SKM-1 (cell line): ENCODE results near the gene FAM171A2.
"Not testable (repeated sequence)": the region's sequence is repeated elsewhere in the genome, so short reads cannot be mapped to it uniquely, and the experiment has no call there.

ENCODE experiments used
- DNase-seq: peaks from one replicate; lab custom pipeline; 2025; ENCODE audit not compliant: unreplicated experiment; lab: John Stamatoyannopoulos, UW

Gene FAM171A2

DNA sequence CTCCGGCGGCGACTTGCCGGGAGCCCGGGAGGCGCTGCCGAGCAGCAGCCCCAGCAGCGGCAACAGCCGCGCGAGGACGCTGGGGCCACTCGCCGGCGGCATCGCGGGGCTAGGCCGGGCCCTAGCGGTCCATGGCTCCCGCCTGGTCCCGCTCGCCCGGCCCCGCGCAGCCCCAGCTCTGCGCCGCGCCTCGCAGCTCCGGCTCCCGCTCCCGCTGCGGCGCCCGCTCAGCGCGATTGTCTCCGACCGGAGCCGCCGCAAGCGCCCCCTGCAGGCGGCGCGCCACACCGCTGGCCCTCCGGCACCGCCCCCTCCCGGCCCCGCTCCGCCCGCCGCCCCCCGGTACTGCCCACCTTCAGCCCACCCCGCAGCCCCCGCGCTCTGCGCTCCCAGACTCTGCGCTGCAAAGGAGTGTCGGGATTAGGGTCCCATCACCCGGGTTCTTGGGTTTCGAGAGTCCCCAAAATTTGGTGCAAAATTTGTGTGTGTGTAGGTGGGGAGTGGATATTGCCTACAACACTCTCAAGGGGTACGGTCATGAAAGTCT lies at the start of gene FAM171A2:
TSS of gene FAM171A2 (minus strand) at position 241 of the 547 bp plus-strand sequence. CDS start at position 102, 139 bp downstream.
- DNase-seq = peak; percentile 34

DNA sequence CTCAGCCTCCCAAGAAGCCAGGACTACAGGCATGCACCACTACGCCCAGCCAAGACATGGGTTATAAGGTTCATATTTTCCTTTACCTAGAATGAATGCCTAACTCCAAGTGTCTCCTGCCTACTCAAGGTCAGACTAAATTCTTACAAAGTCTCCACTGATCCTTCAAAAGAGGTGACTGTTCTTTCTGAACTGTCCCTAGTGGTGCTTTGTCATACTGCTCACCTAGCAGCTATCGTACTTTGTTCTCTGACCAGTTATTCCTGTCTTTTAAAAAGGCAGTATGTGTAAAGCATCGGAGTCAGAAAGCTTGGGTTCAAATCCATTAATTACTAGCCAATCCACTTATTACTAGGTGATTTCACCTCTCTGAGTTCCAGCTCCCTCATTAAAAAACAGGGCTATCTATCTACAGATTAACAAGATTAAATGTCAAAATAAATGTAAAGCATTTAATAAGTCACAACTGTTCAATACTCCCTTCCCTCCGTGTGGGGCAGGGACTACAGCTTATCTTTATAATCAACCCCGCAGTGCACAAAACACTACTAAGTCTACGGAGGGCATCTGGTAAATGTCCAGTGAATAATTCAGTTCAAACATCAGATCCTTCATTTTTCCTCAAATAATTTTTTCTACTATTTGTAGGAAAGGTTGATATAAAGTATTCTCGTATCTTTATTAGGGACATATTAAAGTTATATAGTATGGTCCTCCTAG lies 45.8 kb upstream of the FAM171A2 start:
- no peak for DNase-seq

DNA sequence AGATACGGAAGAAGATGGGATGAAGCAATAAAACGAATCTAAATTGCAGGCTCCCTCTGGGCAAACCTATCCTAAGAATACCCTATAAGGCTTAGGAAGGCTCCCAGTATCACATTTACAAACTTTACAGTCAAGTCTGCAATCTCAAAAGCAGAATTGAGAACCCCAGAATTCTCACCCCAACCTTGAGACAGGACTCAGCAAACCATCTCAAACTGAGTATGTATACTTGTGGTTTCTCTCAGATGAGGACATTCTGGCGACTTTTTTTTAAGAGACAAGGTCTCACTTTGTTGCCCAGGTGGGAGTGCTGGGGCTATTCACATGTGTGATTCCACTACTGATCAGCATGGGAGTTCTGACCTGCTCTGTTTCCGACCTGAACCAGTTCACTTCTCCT lies 45.1 kb upstream of the FAM171A2 start:
- no peak for DNase-seq

DNA sequence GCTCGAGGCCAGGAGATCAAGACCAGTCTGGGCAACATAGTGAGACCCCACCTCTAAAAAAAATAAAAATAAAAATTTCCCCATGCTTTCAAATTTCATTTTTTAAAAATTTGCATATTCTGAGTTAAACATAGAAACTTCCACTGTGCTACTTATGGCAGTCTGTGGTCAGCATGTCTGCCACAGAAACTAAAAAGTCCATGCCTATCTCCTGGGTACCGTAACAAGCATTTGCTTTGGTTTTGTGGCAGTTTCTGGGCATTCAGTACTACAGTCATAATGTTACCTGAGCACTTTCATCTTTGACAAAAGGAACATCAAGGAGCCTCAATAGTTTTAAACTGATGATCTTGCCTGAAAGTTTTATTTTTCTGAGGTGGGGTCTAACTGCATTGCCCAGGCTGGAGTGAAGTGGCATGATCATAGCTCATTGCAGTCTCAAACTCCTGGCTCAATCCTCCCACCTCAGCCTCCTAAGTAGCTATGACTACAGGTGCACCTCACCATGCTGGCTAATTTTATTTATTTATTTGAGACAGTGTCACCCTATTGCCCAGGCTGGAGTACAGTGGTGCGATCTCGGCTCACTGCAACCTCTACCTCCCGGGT lies 39.0 kb upstream of the FAM171A2 start:
- DNase-seq = no peak

DNA sequence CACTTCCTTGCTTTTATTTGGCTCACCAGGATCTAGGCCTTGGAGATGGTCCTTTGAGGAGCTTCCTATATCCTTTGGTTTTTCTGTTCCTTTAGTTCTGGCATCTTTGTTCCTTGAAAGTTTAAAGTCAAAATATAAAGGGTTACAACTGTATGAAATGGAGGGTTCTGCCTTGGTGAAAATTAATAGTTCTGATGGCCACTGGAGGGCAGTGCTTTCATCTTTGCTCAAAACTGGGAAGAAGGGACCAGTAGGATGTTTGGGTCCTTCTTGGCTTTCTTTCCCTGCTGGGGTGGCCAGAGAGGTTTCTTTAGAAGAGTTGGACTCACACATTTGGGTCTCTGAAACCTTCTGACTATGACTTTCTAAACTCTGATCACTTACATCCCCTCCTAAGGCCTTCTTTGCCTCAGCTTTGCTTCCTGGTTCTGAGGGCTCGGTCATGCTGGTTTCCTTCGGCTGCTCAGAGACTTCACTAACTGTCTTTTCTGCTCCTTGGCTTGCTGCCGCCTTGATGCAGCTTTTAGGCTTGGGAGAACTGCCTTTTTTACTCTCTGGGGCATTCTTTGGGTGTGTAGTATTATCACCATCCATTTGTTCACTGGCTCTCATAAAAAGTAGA lies 36.7 kb upstream of the FAM171A2 start:
- DNase-seq = no peak

DNA sequence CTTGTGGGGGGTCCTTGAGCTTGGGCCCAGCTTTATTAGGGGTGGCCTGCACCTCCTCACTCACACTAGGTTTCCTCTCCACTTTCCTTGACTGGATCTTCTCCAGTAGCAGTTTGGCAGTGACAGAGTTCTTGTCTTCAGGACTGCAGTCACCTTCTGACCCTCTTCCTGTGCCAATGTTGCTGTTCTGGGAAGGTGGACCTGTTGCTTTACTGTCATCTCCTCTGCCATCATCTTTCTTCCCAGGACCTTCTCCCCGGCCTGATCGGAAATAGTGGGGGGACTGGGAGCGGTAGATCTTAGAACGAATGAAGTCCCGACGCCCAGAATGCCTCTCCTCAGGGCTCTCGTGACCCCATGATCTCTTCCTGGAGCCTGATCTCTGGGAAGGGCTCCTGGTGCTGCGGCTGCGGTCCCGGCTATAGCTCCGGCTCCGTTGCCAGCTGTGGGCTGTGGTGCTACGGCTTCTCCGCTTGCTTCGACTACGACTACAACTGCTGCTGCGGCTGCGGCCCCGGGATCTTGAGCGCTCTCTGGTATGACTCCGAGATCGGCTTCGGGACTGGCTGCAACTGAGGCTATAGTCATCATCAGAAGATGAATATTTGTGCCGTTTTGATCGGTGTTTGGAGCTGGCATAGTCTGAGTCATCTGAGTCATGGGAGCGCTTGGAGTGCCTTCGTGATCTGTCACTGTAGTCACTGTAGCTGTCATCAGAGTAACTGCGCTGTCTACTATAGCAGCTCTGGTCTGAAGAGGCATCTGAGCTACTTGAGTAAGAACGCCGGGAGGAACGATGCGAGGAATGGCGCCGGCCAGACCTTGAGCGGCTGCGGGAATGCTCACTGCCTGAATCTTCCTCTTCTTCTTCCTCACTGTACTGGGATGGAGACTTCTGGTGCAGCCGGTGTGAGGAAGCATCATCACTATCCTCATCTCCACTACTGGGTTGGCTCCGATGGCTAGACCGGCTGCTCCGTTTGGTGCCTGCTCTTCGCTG lies 35.3 kb upstream of the FAM171A2 start:
- no peak for DNase-seq

DNA sequence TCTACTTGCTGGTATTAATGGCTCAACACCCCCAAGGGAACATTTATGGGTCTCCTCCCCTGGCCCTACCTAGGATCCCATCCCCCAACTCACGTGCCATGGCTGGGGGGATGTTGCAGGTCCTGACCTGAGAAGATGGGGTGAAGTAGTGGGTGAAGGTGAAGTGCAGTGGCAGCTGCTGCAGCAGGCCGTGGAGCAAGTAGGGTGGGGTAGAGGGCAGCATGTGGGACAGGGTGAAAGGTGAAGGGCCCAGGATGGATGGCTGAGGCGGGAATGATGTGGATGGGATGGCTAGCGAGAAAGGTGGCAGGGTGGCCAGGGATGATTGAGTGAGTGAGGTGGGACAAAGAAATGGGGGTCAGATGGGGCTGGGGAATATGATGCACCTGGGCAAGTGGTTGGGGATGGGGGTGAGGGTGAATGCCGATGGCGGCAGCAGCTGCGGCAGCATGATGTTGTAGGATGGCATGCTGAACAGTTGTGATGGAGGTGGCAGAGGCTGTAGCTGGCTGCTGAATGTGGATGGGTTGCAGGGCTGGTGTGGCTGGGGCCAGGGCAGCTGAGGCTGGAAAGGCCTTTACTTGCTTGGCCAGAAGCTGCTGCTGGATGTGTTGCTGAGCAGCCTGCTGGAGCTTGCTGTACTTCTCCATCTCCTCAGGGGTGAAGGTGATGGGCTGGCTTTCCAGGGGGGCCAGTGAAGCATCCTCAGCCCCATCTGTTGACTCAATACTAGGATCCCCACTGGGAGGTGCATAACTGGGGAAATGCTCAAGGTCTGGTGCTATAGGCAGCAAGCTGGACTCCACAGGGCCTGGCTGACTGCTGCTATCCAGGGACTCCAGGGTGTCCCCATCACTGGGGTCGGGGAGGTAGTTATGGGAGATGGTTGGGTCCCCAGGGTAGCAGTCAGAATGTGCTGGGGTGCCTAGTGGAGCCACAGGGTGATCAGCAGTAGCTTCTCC lies 34.1 kb upstream of the FAM171A2 start:
- DNase-seq = no peak

DNA sequence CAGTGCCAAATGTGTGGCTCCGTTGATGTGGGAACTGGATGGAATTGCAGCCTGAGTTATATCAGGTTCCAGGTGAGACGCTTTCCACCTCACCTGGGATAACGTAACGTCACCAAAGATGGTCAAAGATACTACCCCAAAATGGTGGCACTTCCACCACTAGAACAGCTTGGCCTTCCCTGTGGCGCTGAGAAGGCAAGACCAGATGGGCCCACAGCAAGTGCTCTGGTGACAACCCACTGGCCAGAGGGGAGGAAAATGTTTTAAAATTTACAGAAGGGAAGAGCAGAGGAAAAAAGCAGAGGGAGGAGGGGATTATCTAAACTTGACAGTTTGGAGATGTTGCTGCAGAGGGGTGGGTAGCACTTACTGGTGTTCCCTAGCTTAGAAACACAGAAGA lies 33.3 kb upstream of the FAM171A2 start:
- DNase-seq = no peak

DNA sequence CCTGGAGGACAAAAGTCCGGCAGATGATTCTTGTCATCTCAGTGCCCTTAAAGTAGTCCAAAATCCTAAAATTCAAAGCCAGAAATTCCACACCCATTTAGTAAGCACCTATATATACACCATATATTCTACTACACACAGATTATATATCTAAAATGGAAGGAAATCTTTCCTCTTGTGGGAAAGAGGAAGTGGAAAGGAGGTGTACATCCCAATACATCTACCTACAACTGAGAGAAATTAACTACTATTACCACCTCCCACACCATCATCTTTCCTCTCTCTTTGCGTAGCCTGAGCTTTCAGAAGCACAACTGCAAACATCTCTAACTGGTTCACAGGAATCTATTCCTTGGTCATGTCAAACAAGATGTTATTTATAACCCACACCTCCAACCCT lies 31.2 kb upstream of the FAM171A2 start:
- DNase-seq = no peak

DNA sequence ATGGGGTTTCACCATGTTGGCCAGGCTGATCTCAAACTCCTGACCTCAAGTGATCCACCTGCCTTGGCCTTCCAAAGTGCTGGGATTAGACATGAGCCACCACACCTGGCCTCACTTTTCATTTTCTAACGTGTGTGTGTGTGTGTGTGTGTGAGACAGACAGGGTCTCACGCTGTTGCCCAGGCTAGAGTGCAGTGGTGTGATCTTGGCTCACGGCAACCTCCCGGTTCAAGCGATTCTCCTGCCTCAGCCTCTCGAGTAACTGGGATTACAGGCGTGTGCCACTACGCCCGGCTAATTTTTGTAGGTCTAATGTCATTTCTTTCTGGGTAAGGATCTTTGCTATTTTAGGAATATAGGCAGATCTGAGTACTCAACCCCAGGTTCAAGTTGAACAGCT lies 30.5 kb upstream of the FAM171A2 start:
- DNase-seq = not testable (repeated sequence)

DNA sequence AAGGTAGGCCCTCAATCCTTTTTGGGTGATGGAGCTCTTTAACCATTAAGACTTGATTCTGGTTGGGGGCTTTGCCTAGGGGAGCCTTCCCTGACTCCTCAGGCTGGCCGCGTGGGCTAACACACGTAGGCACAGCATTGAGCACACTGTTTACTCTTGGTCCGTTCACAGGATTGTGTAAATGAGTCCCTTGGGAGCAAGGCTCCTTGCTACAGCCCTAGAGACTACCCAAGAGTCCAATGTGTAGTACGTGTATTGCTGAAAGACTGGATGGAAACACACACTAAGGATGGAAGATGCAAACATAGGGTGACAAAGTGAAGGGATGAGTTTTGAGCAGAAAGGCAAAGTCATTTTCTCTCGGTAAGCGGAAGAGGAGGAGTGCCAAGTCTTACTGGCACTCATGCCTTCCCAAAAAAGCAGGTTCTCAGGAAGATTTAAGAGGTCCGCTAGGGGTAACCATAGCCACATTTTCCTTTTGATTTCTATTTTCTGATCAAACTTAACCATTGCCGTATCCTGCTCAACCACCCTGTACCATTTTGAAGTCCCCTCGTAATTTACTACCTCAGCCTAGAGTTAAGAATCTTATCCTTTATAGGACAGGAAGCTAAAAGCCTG lies 26.7 kb upstream of the FAM171A2 start:
- DNase-seq = no peak

DNA sequence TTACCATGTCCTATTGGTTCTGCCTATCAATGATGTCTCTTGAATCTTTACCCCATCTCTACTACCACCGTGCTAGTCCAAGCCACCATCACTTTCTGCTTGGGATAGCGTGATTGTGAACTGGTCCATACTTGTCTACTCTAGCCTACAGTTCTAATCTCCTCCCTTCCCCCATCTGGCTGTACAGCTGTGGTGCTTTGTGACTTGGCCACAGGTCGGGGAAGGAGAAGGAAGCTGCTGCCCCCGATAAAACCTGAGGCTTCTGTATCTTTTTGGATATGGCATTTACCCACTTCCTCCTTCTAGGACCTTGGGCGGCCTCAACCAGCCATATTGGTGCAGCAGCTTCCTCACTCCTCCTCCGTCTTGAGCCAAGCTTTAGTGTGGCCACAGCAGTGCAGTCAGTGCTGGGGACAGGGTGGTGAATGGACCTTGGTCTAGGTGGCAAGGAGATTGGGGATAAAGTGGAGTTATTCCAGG lies 26.1 kb upstream of the FAM171A2 start:
- peak; percentile 39 for DNase-seq

DNA sequence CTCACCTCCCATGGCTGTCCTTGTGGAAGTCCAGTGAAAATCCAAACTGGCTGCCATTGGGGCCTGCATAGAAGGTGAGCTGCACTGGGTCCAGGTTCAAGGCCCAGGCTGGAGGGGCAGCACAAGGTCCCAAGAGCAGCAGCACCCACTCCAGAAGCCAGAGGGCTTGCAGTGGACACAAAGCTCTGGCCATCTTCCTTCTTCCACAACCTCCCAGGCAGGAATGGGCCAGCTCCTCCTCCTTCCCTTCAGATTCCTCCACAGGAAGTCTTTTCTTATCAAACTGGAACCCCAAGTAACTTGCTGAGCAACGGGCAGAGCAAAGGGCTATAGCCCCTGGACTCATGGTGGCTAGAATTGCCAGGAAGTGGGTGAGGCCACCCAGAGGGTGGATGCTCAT lies 25.6 kb upstream of the FAM171A2 start, which contains the start of gene ITGA2B:
TSS of gene ITGA2B (minus strand) at position 369 of the 400 bp plus-strand sequence. CDS start at position 193, 176 bp downstream.
- DNase-seq = no peak

DNA sequence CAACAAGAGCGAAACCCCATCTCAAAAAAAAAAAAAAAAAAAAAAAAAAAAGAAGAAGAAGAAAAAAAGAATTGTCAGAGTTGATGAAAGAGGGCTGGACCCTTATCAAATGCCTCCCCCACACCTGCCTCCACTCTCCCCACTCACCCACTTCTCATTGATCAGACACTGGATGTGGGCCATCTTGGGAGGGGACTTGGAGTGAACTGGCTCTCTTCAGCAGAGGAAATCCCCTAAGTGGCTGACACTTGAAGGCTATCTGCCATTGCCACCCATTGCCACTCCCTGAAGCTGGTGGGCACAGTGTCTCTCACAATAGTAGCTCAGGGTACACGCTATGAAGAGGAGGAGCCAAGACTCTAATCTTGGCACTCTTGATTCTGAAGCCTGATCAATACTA lies 24.2 kb upstream of the FAM171A2 start:
- no peak for DNase-seq

DNA sequence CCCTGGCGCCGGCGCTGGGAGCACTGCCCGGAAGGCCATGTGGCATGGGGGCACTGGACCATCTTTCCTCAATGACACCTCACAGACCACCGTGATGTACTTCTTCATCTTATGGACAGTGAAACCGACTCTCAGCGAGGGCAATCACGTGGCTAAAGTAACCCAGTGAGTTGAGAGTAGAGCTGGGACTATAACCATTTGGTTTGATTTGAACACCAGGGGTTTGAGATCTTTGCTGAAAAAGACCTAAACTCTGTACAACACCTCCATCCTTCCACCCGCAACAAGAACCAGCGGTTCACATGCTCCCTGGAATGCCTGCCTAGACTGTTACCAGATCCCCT lies 22.5 kb upstream of the FAM171A2 start:
- no peak for DNase-seq

DNA sequence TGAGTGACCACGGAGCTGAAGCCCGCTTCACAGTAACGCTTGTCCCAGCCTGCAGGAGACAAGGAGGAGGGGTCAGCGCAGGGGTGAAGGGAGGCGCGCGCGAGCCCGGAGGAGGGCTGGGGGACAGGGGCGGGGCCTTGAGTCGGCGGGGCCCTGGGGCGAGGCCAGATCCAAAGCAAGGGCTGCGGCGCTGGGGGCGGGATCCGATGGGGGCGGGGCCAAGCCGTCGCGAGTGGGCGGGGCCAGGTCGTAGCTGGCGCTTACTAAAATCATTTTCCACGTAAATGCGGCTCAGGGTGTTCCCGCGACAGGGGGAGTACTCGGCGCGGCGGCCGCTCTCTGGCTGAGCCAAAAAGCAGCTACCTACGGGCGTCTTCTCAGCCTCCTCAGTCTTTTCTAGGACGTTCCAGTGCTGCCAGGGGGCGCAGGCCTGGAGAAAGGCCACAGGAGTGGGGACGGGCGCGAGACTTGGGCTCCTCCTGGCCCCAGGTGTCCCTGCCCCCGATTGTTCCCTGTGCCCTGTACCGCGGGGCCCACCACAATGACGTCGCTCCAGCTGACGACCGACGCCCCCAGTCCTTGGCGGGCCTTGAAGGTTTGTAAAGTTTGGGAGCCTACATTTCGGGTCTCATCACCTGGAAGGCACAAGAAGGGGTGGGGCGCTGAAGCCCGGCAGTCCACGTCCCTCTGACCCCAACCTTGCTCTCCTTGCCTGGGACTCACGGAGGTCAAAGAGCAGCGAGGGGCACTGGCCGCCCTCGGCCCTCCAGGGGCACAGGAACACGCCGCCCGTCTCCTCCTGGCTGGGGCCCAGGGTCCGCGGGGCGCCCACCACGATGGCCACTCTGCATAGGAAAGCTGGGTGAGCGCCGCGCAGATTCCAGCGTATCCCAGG lies 21.9 kb upstream of the FAM171A2 start:
- DNase-seq = peak; percentile 46

DNA sequence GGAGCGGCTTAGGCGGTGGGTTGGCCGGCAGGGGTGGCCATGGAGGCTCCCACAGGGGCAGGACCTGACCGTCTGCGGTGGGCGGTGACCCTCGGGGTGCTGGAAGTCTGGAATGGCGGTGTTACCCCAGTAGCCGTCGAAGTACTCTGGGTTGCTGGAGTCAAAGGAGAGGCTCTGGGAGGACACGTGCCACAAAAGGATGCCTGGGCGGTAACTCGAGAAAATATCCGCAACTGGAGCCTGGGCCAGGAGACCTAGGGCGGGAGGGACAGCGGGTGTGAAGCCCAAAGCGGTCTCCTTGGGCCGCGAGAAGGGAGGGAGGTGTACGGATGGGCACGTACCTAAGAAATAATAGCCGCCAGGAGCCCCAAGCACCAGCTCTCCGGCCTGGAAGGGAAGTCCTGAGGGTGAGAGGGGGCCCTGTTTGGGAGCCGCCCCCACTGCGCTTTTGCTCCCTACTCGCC lies 21.2 kb upstream of the FAM171A2 start:
- DNase-seq = no peak

DNA sequence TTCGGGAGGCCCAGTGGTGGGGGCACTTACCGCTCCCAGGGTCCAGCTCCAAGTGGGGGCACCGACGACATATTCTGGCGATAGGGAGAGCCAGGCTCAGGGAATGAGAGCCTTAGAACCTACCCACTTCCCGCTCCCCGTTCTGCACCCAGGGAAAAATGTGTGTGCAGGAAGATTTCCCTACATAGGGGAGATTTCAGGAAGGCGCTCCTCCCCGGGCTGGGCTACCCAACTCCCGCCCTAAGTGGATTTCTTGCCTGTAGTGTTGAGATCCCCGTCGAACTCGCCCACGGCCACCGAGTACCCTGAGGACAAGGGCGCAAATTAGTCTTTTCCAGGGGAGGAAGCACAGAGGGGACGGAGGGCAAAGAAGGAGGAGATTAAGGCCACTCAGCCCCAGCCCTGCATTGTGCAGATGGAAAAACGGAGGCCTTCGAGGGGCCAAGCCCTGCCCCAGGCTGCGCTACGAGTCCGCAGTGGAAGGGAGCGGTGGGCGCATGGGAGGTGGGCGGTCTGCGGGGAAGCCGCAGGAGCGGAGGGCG lies 20.7 kb upstream of the FAM171A2 start:
- no peak for DNase-seq
